Stimulated activated CD8-positive, alpha-beta memory T cell treated with anti-CD3 and anti-CD28 coated beads, Interleukin-15, amount 100 ng/mL, for 24 hours (primary cell): Measurements from ENCODE around the gene IL1B.

Source experiments
- DNase-seq: peaks from one replicate; pipeline ENCODE4 v3.0.0-alpha.2; 2020; ENCODE audit warnings: low read depth

The IL1B gene

DNA sequence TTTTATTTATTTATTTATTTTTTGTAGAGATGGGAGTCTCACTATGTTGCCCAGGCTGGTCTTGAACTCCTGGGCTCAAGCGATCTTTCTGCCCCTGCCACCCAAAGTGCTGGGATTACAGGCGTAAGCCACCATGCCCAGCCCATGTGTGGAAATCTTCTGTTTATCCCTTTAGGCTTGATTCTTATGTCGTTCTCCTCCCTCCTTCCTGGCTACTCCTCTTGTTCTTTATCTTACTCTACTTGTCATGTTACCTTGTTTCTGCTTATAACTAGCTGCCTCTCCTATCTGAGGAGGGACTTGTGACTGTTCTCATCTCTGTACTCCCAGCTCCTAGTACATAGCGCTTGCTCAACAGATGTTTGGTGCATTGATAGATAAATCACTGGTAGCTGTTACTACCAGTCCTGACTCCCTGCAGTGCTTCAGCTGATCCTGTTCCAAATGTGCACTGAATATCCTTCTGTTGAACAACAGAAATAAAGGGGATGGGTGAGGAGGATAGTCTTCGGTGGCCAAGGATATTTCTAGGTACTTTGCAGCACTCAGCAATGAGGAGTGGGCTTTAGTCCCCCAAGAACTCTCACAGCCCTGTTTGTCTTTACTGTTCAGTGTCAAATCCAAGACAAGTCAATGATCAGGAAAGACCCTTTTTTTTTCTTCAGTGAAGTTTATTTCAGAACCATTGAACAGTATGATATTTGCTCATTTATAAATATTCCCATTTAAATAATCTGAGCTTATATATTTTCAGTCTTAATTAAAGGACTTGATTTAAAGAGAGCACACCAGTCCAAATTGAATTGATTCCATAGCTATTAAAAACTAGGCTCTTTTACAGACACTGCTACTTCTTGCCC is 7.2 kb downstream of the IL1B start:
- no peak for DNase-seq

DNA sequence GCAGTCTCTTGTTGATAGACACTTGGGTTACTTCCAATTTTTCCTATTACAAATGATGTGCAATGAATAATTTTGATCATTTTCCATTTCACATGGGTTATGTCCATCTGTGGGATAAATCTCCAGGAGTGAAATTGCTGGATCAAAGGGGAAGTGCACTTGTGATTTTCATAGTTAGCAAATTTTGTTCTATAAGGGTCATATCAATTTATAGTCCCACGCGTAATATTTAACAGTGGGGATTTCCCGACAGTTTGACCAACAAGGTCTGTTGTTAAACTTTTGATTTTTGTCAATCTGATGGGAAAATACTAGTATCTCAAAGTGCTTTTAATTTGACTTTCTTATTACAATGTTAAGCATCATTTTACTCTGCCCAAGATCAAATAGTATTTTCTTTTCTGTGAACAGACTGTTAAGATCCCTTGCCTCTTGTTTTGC is 8.3 kb downstream of the IL1B start:
- no peak for DNase-seq

DNA sequence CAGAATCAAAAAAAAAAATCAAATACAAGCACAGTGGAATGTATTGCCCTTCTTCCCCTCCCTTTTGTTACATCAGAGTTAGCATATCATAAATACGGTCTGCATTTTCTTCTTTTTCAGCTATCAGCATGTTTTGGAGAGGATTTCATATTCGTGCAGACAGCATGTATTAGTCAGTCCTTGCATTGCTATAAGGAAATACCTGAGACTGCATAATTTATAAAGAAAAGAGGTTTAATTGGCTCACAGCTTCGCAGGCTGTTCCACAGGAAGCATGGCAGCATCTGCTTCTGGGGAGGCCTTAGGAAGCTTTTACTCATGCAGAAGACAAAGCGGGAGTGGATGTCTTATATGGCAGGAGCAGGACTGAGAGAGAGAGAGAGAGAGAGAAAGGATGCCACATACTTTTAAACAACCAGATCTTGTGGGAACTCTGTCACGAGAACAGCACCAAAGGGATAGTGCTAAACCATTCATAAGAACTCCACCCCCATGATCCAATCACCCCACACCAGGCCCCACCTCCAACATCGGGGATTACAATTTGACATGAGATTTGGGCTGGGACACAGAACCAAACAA is 8.9 kb downstream of the IL1B start:
- no peak for DNase-seq

DNA sequence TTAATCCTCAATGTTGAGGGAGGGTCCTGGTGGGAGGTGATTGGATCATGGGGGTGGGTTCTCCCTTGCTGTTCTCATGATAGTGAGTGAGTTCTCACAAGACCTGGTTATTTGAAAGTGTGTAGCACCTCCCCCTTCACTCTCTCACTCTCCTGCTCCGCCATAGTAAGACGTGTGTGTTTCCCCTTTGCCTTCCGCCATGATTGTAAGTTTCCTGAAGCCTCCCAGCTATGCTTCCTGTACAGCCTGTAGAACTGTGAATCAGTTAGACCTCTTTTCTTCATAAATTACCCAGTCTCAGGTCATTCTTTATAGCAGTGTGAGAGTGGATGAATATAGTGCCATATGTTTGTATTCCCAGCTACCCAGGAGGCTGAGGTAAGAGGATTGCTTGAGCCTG is 9.6 kb downstream of the IL1B start:
- no peak for DNase-seq

DNA sequence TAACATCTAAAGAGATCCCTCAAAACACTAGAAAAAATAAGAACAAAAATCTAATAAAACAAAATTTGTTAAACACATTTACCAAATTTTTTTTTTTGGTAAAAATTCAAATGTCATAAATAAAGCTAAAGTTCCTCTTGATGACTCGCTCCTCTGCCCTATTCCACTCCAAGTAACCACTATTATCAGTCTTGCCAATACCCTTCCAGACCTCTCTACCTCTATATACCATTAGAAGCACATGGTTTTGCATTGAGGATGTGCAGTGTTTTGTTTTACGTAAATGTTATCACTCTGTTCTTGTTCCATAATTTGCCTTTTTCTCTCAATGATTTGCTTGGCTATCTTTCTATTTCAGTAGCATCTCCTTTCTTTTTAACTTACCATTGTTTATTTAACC is 10.9 kb downstream of the IL1B start:
- no peak for DNase-seq

DNA sequence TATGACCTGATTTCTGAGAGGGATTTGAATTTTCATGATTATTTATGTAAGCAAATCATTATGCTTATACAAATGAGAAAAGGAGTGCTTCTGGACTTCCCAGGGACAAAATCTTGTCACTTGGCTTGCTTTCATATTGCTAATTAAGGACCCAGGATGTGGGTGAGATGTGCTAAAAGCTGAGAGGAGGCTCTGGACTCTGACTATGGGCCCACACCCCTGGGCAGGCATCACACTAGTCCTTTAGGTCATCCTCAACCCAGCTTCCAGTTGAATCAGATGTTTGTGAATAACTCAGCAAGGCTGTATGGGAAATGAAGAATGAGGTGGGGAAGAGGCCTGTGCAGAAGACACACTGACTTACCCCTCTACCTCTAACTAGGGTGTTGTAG is 11.9 kb downstream of the IL1B start:
- no peak for DNase-seq

DNA sequence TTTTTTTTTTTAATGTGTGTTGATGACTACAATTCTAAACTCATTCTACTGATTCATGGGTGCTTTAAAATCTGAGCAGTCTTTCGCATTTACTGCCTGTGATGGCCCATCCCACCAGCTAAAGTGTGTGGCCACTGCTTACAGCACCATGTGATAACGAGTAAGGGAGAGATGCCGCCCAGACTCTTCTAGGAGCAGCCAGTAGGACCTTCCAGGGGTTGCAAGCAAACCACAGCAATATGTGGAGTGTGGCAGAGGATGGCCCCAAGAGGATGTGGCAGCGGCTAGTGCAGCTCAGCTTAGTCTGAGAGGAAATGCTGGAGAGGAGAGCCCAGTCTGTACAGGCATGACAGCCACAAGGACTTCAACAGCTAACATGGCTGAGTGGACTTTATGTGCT is 14.9 kb downstream of the IL1B start:
- no peak for DNase-seq

DNA sequence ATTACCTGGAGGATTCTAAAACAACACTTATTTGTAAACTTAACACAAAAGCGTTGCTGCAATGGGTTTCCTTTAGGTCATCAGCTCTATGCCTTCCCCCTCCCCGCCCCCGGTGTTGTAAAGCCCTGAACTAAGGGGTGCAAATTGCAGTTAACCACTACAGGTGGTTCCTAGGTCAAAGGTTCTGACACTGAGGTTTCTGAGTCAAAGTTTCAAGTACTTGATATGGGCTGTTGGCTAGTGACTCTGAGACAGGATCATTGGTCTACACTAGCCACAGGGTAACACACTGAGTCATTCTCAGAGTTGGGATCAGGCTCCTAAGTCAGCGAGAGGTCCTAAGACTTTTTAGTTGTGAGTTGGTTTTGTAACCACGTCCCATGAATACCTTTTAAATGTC is 15.4 kb downstream of the IL1B start:
- DNase-seq = no peak

DNA sequence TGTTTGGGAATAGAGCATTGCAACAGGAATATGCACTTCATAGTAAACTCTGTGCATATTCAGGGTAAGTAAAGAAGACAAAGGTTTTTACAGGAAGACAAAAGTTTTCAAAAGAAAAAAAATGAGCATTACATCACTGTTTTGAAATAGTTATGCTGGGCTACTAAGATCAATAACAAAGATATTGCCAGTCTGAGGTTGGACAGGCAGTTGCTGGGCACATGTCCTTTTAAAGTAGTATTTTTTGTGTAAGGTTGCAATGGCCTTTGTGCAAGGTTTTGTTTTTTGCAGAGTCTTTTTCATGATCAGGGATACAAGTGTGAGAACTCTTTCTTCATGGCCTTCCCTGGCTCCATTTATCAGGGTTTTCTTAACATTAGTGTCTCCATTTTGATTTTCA is 16.2 kb downstream of the IL1B start:
- no peak for DNase-seq

DNA sequence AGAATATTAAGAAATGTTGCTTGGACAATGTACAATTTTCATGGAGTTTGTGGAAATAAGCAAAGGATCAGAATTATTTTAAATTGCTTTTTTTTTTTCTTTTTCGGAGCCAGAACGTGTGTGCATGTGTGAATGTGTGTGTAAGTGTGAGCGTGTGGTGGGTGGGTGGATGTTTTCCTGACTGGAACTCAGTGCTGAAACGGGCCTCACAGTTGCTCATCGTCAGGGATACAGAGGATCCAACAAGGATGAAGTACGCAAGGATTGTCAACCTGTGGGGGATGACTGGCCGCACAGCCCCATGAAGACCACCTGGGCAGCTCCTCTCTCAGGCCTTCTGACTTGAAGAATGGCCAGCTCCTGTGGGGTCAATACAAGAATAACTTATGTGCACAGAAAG is 17.5 kb downstream of the IL1B start:
- DNase-seq = no peak

DNA sequence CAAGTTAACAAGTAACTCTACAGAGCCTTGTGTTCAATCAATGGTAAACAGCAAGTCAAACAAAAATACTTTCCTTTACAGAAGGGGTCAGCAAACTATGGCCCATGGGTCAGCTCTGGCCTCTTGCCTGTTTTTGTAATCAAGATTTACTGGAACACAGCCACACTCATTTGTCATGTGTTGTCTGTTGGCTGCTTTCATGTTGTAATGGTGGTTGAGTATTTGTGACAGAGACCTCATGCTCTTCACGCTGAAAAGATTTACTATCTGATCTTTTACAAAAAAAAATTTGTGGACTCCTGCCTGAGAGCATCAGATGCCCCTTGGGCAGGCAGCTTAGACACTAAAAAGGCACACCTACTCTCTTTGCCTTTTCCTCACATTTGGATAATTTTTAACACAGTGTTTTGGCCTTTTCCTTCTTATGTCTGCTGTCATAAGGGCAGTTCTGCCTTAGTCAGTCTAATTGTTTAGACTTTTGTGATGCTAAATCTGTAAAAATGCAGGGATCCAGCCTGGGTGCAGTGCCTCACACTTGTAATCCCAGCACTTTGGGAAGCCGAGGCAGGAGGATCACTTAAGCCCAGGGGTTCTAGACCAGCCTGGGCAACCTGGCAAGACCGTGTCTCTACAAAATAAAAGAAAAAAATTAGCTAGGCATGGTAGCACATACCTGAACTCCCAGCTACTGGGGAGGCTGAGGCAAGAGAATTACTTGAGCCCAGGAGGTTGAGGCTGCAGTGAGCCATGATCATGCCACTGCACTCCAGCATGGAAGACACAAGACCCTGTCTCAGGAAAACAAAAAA is 18.3 kb downstream of the IL1B start:
- no peak for DNase-seq

DNA sequence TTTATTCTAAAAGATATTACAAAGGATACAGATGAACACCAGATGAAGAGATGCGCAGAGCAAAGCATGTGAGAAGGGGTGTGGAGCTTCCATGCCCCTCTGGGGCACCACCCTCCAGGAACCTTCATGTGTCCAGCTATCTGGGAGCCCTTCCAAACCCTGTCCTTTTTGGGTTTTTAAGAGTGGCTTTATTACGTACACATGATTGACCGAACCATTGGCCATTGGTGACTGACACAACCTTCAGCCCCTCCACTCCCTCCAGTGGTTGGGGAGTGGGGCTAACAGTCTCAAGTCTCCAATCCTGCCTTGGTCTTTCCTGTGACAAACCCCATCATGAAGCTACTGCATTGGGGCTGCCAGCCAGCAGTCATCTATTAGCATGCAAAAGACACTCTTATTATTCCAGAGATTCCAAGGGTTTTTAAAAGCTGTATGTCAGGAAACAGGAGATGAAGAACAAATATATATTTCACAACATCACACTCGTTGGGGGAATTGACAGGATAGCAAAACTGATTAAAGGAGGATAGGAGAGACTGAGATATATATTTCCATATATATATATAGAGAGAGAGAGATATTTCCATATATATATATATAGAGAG is 19.4 kb downstream of the IL1B start:
- no peak for DNase-seq

DNA sequence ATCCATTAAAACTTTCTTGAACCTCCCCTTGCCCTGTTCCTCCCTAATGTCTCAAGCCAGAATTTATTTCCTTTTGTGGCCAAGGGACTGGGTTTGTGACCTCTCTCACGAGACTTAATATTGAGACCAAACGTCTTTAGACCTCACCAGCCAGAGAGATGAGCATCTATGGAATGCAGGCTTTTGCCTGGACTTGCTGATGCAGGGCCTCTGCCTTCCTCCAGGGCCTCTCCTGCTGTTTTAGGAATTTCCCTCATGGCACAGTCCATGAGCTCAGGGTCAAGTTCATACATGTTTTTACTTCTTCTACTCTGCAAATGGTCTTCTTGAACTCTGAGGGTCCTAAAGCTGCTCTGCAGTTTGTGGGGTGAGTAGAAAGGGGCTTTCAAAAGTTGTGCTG is 22.3 kb downstream of the IL1B start:
- no peak for DNase-seq

DNA sequence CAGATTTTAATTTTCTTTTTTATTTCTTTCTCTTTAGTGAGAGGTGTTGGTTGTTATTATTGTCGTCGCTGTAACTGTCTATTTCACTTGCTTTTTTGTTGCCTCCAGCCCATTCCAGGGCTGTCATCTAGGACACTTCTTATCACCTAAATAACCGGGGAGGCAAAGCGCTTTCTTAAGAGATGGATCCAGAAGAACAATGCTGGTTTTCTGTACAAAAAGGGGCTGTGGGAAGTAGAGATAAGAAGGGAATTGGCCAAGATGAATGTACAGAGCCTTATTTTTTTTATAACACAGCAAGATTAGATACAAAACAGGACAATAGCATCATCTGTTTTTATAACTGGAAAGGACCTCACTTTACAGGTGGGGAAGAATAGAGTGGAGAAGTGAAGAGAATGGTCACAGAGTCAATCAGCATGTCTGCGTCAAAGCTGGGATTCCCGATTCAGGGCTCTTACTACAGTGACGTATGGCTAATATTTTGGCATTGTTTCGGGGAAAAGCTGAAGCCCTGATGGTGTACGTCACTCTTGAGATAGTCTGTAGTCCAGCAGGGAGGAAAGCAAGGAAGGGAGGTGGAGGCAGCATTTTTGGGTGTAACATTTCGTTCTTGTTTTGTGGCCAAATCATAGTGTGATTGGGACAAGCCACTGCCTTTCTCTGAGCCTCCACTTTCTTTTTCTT is 23.2 kb downstream of the IL1B start:
- no peak for DNase-seq

DNA sequence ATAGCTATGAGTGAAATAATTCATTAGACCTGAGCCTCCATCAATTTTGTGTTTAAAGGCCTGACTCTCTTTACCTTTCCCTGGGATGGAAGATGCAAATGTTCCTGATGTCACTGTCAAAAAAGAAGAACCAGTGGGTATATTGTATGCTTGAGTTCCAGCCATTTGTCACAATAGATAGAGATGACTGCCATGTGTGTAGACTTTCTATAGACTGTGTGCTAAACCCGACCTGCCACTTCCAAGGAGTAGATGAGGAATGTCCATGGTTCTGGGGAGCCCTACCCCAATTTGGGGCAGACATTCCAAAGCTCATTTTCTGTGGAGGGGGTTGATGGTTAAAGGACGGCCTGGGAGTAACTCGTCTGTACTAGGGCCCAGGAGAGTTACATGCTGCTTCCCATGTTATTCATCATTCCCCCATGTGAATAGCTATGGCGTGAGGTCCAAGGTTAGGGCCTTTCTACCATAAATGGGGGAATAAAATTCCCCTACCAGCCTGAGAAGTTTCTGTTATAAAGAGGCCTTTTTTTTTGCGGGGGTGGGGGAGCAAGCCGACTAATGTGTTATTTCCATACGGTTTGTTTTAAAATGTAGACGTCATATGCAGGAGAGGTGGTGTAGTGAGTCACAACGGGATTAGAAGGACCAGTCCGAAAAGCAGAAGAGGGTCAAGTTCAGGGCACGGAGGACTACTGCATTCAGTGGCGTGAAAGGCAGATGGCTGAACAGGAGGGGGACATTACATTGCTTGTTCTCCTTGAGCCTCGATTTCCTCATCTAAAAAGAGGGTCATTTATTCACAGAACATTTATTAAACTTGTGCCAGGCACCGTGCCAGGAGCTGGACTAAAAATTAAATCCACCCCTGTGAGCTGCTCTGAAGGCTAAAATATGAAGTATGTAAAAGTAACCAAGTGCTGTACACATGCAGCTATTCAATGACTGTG is 24.0 kb downstream of the IL1B start:
- no peak for DNase-seq

DNA sequence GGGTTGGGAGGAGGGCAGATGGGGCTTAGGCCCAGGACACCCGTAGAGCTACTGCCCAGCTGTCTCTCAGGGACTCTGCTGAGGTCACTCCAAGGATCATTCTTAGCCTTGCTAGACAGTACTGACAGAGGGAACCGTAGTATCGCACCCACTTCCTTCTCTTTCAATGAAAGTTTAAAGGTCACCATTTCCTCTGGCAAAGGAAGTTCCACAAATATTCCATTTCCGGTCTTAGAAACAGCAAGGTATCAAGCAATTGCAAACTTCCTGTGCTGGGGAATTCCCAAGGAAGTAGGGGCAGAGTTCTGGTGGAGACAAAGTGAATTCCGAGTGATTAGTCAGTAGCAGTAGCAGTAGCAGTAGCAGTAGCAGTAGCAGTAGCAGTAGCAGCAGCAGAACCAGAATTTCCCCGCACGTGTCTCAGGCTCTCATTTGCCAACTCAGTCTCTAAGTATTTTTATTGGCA is 24.7 kb downstream of the IL1B start:
- no peak for DNase-seq

DNA sequence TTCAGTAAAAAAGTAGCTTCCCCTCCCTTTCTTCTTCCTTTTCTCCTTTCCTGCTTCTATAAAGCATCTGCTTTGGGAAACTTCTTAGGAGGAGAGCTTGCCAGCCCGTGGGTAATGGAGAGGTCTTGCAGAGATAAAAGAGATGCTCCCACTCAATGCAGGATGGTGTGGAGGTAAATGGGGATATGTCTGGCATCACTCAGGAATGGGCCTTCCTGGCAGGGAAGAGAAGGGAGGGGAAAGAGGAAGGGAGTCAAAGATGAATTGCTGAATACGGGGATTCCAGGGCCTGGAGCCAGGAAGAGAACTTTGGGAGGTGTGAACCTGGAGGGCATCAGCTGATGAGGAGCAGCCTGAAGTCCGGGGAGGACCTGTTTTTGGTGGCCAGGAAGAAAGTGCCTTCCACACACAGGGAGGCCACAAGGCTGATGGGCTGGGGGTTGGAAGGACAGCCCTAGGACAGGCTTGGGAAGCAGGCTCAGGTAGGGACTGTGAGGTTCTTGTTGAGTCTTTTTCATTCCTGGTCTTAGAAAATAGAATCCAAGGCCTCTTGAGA is 25.2 kb downstream of the IL1B start:
- DNase-seq = no peak

DNA sequence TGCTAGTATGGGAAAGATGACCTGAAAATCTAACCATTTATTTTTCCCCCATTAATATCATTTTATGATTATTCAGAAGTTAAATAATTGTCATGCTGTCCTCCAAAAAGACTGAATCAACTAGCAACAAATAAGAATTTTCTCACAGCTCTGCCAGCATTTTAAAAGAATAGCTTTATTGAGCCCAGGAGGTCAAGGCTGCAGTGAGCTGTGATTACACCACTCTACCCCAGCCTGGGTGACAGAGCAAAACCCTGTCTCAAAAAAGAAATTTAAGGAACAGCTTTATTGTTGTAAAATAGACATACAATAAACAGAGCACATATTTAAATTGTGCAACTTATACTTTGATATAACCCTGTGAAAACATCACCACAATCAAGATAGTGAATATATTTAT is 27.5 kb downstream of the IL1B start:
- DNase-seq = no peak

DNA sequence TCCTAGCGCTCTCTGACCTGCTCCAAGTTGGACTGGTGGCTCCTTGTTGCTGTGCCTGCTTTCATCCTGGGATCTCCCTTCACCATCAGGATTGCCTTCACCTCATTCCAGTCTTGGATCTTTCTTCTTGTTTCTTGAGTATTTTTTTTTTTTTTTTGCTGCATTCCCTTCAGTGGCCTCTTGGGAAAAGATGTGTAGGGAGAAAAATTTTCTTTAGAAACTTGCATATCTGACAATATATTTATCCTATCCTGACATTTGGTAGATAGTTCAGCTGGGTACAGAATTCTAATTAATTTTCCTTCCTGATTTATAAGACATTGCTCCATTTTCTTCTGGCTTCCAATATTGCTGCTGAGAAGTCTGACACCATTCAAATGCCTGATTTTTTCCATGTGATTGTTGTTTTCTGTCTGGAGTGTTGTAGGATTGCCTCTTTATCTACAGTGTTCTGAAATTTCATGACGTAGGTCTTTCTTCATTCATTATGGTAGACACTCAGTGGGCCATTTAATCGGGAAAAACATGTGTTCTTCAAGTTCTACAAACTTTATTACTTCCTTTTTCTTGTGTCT is 29.3 kb downstream of the IL1B start:
- no peak for DNase-seq

DNA sequence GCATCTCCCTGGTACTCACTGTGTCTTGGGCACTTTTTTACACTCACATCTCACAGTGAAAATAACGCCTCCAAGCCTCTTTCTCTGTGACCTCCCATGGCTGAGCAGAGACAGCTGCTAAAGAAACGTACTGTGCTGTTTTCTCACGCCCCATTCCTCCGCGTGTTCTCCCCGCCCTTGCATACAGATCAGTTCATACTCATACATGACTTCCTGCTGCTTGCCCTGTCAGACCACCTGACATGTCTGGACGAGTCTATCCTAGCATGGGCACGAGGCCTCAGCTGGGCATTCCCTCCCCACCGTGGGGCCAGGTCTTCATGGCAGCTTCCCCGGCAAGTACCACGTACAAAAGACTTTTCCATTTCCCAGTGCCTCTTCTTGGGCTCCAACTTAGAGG is 31.0 kb downstream of the IL1B start:
- DNase-seq = no peak
